ENCODE measurements around the gene ITPR1. TPM values are rescaled to one million over a fixed set of nuclear protein-coding genes. Genes with fewer than 3 reads are reported as not detected.

ITPR1 gene
- total and polyA plus RNA-seq, 12 donors = 9.7 to 40.3 (median 18.8) TPM

- intact Hi-C loops (cut with DNase I) = no loop called here
- no peak overlapping the region for H3K27ac ChIP-seq
- DNase-seq = no peak
- WGBS, 2 donors = 65 to 70% methylated on average over 5 of the region's 5 CpGs
- H3K9me3 ChIP-seq = no peaks in the 10 kb centered on the region
- TF ChIP-seq, protein P1, sequence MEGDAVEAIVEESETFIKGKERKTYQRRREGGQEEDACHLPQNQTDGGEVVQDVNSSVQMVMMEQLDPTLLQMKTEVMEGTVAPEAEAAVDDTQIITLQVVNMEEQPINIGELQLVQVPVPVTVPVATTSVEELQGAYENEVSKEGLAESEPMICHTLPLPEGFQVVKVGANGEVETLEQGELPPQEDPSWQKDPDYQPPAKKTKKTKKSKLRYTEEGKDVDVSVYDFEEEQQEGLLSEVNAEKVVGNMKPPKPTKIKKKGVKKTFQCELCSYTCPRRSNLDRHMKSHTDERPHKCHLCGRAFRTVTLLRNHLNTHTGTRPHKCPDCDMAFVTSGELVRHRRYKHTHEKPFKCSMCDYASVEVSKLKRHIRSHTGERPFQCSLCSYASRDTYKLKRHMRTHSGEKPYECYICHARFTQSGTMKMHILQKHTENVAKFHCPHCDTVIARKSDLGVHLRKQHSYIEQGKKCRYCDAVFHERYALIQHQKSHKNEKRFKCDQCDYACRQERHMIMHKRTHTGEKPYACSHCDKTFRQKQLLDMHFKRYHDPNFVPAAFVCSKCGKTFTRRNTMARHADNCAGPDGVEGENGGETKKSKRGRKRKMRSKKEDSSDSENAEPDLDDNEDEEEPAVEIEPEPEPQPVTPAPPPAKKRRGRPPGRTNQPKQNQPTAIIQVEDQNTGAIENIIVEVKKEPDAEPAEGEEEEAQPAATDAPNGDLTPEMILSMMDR (IDR thresholded peaks at IDR 0.05) = no peak
- ATAC-seq = no peak
- H3K4me3 ChIP-seq = no peak overlapping the region
- H3K27me3 ChIP-seq = no peaks in the 10 kb centered on the region
- H3K4me1 ChIP-seq = peaks cover 0 to 11% (median 8%) of the 10 kb centered on the region in 9 donors
- no peaks in the 10 kb centered on the region for H3K36me3 ChIP-seq
These were observed 71.9 kb downstream of the ITPR1 start for GRCh38 chr3:4564928-4565586.

- Histone ChIP-seq H3K27me3 (no peaks in the 10 kb centered on the region), H3K27ac (no peak overlapping the region), H3K36me3 (no peaks in the 10 kb centered on the region), H3K4me1 (peaks cover 0 to 18% (median 8%) of the 10 kb centered on the region in 9 donors), H3K9me3 (no peaks in the 10 kb centered on the region), H3K4me3 (no peak overlapping the region)
- ATAC-seq (no peak), DNase-seq (no peak)
- intact Hi-C loops (cut with DNase I) = no loop called here
- TF ChIP-seq, protein P1 (IDR thresholded peaks at IDR 0.05) = no peak
- 61 to 77% methylated on average over 5 of the region's 5 CpGs for WGBS, 2 donors
These were observed 72.8 kb downstream of the ITPR1 start for GRCh38 chr3:4565809-4566501.

GRCh38 chr3:4568841-4569240 is 75.7 kb downstream of the ITPR1 start:
- H3K27me3 ChIP-seq = no peaks in the 10 kb centered on the region
- H3K27ac ChIP-seq = no peak overlapping the region
- intact Hi-C loops (cut with DNase I) = no loop called here
- TF ChIP-seq, protein P1 (IDR thresholded peaks at IDR 0.05) = no peak
- H3K4me3 ChIP-seq = no peak overlapping the region
- no peaks in the 10 kb centered on the region for H3K36me3 ChIP-seq
- H3K4me1 ChIP-seq = peaks cover 0 to 14% (median 0%) of the 10 kb centered on the region in 9 donors
- no peaks in the 10 kb centered on the region for H3K9me3 ChIP-seq
- DNase-seq (no peak), ATAC-seq (no peak)
- 67 to 71% methylated on average over 3 of the region's 3 CpGs for WGBS, 2 donors

DNA sequence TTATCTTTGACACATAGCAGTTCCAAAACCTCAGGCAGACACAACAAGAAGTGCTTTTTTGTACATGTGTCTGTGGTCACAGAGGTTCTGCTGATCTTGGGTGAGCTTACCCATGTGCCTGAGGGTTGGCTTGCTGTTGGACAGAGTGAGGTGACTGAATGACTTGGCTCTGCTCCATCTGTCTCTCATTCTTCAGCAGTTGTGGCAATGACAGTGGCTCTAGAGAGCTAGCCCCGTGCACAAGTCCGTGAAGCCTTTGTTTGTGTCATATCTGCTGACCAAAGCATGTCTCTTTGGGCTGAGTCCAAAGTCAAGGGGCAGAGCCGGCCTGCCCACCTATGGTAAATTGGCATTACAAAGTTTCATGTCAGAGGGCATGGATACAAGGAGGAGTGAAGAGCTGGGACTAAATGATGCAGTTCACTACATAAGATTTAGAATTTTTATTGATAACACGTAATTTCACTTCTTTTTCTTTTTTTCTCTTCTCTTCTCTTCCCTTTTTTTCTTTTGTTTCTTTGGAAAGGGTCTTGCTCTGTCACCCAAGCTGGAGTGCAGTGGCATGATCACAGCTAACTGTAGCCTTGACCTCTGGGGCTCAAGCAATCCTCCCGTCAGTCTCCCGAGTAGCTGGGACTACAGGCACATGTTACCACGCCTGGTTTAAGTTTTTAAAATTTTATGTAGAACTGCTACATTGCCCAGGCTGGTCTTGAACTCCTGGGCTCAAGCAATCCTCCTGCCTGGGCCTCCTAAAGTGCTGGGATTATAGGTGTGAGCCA is 77.9 kb downstream of the ITPR1 start:
- H3K4me3 ChIP-seq = no peak overlapping the region
- 68 to 70% methylated on average over 7 of the region's 7 CpGs for WGBS, 2 donors
- TF ChIP-seq, protein P1 (IDR thresholded peaks at IDR 0.05) = no peak
- ATAC-seq (peak in 3 of 8 donors; percentile 17 to 45 (median 28)), DNase-seq (no peak)
- H3K4me1 ChIP-seq = peaks cover 0 to 20% (median 6%) of the 10 kb centered on the region in 9 donors
- no peaks in the 10 kb centered on the region for H3K9me3 ChIP-seq
- intact Hi-C loops (cut with DNase I) = no loop called here
- H3K27ac ChIP-seq = no peak overlapping the region
- H3K27me3 ChIP-seq = no peaks in the 10 kb centered on the region
- H3K36me3 ChIP-seq = no peaks in the 10 kb centered on the region

Measured in heart right ventricle (tissue), 16 donors.